ENCODE results near the gene SIMC1.

Gene SIMC1

GRCh38 chr5:176389135-176390123, 151.2 kb downstream of the SIMC1 start:
- DNase-seq = no peak

- DNase-seq = no peak
Observed at GRCh38 chr5:176391479-176391878, 153.3 kb downstream of the SIMC1 start.

- no peak for DNase-seq
Observed at GRCh38 chr5:176391999-176392398, 153.8 kb downstream of the SIMC1 start.

GRCh38 chr5:176392526-176392925, 154.3 kb downstream of the SIMC1 start:
- DNase-seq = no peak

GRCh38 chr5:176394096-176394495, 155.9 kb downstream of the SIMC1 start:
- no peak for DNase-seq

- DNase-seq = no peak
Observed at GRCh38 chr5:176394881-176395675, 156.9 kb downstream of the SIMC1 start.
